Uterus (tissue), 4 donors: ENCODE results near the gene RARB. TPM values are rescaled to one million over a fixed set of nuclear protein-coding genes. Genes with fewer than 3 reads are reported as not detected.

Source experiments
- DNase-seq, 2 donors: peaks; one replicate each; pipeline ENCODE4 v3.0.0-alpha.2; 2019 to 2020
- H3K27ac ChIP-seq, 2 donors: fragments of 200-600 bp; sonication (generic); 1 replicate in 1 of 2; 2 replicates in 1 of 2; pipeline ENCODE4 v1.5.1; 2016 to 2018
- H3K27me3 ChIP-seq, 2 donors: fragments of 200-600 bp; sonication (generic); one replicate each; pipeline ENCODE4 v1.5.1; 2018 to 2019; ENCODE audit warnings: control low read depth in 1 of 2
- H3K36me3 ChIP-seq, 2 donors: fragments of 200-600 bp; sonication (generic); one replicate each; pipeline ENCODE4 v1.5.1; 2019; ENCODE audit warnings: control low read depth in 1 of 2
- H3K4me1 ChIP-seq, 2 donors: fragments of 200-600 bp; sonication (generic); one replicate each; pipeline ENCODE4 v1.5.1; 2018 to 2019; ENCODE audit warnings: control low read depth in 1 of 2
- H3K4me3 ChIP-seq, 2 donors: fragments of 200-600 bp; sonication (generic); 1 replicate in 1 of 2; 2 replicates in 1 of 2; pipeline ENCODE4 v1.5.1; 2018 to 2019; ENCODE audit warnings: mild to moderate bottlenecking in 1 of 2
- H3K9me3 ChIP-seq, 2 donors: fragments of 200-600 bp; sonication (generic); one replicate each; pipeline ENCODE4 v1.5.1; 2019; ENCODE audit warnings: control low read depth in 1 of 2
- POLR2A ChIP-seq, 2 donors: fragments of 450-650 bp; IDR thresholded peaks; one replicate each; pipeline ENCODE4 v1.6.1; 2016; ENCODE audit warnings: antibody characterized with exemption in 2 of 2, mild to moderate bottlenecking in 1 of 2, moderate library complexity in 1 of 2
- intact Hi-C: fragments of 100-400 bp; cut with DNase I; formaldehyde crosslinking; loops from one replicate; pipeline ENCODE4 v1.15.1; 2023; ENCODE audit warnings: low total_unique reads
- total RNA-seq, 4 donors: library from RNA; depleted of rRNA in 3 of 4; stranded (reverse); fragments of >200 nt in 3 of 4; gene quantifications; one replicate each; pipeline versions ENCODE4 v1.1.0 to v1.2.4, GENCODE V29; 2014 to 2023
- TF ChIP-seq, protein P1 (sequence below), 4 experiments: fragments of 200-600 bp in 2 of 4; fragments of 450-650 bp in 2 of 4; sonication (generic) in 2 of 4; IDR thresholded peaks; one replicate each; pipeline ENCODE4 v1.5.1; 2016 to 2019; ENCODE audit warnings: antibody characterized with exemption in 4 of 4, mild to moderate bottlenecking in 2 of 4, moderate library complexity in 1 of 4
- donor health status: DM: yes; HTN: yes; CAD: no.

Gene RARB
- total RNA-seq, 4 donors from 2014 or later, result 6.7 to 63.0 (median 14.5) TPM

DNA sequence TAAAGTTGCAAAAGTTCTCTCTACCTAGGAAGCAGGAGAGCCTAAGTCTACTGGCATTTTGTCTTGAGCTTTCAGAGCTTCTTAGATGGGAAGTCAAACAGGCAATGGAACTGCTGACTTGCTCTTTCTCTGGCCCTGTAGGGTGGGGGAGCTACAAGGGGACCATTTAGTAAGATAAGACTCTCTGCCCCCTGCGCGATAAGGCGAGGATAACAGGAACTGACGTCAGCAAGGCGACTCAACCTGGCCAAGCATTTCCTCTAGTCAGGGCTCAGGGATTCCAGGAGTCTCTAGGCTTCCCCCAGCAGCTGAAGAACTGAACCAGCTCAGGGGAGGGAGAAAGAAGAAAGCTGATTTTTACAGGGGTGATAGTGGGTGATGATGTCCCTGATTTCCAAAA, 5.8 kb downstream of the RARB start:
- Histone ChIP-seq H3K27ac (peak overlapping the region; percentile 95 to 96), H3K4me3 (no peak overlapping the region), H3K27me3 (no peaks in the 10 kb centered on the region), H3K36me3 (no peaks in the 10 kb centered on the region), H3K4me1 (no peaks in the 10 kb centered on the region), H3K9me3 (no peaks in the 10 kb centered on the region)
- TF ChIP-seq, protein P1, sequence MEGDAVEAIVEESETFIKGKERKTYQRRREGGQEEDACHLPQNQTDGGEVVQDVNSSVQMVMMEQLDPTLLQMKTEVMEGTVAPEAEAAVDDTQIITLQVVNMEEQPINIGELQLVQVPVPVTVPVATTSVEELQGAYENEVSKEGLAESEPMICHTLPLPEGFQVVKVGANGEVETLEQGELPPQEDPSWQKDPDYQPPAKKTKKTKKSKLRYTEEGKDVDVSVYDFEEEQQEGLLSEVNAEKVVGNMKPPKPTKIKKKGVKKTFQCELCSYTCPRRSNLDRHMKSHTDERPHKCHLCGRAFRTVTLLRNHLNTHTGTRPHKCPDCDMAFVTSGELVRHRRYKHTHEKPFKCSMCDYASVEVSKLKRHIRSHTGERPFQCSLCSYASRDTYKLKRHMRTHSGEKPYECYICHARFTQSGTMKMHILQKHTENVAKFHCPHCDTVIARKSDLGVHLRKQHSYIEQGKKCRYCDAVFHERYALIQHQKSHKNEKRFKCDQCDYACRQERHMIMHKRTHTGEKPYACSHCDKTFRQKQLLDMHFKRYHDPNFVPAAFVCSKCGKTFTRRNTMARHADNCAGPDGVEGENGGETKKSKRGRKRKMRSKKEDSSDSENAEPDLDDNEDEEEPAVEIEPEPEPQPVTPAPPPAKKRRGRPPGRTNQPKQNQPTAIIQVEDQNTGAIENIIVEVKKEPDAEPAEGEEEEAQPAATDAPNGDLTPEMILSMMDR (IDR thresholded peaks at IDR 0.05), result no peak
- TF ChIP-seq POLR2A (IDR thresholded peaks at IDR 0.05), result peak in 1 of 2 donors; percentile 11
- intact Hi-C loops, result no loop called here
- DNase-seq, result peak in 1 of 2 donors; percentile 54

DNA sequence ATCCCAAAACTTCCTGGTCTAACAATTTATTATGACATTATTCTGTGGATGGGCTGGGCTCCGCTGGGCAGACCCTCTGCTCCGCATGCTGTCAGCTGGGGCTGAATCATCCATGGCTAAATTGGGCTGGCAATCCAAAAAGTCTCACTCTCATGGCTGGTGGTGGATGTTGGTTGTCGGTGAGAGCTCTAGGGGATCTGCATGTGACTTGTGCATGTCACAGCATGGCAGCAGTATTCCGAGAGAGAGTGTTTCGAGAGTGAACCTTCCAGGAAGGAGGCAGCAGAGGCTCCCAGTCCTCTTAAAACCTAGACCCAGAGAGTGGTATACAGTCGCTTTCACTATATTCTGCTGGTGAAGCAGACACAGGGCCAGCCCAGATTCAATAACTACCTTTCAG, 9.9 kb downstream of the RARB start:
- Histone ChIP-seq H3K4me1 (no peaks in the 10 kb centered on the region), H3K4me3 (no peak overlapping the region), H3K36me3 (no peaks in the 10 kb centered on the region), H3K9me3 (no peaks in the 10 kb centered on the region), H3K27ac (no peak overlapping the region), H3K27me3 (no peaks in the 10 kb centered on the region)
- no peak for DNase-seq
- TF ChIP-seq, protein P1 (IDR thresholded peaks at IDR 0.05), result no peak
- TF ChIP-seq POLR2A (IDR thresholded peaks at IDR 0.05), result no peak
- intact Hi-C loops, result no loop called here

DNA sequence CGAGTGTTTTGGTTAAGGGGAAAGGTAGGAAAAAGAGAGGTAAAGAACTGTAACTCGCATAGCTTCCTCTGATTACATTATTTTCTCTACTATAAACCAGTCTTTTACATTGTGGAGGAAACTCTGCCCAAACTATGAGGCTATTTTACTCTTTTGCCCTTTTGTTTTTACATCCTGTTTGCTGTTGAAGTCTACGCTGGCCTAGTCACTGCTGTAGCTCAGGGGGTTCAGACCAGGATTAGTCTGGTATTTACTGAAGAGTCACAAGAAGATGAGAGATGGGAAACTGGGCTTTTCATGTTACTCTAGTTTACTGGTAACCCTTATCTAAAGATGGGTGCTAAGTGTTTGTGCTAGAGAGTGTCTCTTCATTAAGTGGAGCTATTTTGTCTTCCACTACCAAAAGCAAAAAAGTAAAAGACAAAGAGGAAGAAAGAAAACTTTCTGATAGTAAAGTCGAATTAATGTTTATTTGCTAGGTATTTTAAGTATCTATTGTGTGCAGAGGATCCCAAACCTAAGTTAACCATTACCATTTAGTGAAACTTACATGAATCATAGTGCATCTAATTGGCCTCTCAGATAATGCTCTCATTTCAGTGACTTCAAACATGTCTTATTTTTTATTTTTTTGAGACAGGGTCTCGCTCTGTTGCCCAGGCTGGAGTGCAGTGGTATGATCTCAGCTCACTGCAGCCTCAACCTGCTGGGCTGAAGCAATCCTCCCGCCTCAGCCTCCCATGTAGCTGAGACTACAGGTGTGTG, 10.9 kb downstream of the RARB start:
- intact Hi-C loops, result no loop called here
- TF ChIP-seq POLR2A (IDR thresholded peaks at IDR 0.05), result no peak
- TF ChIP-seq, protein P1 (IDR thresholded peaks at IDR 0.05), result no peak
- Histone ChIP-seq H3K4me1 (no peaks in the 10 kb centered on the region), H3K36me3 (no peaks in the 10 kb centered on the region), H3K9me3 (no peaks in the 10 kb centered on the region), H3K4me3 (no peak overlapping the region), H3K27ac (peak overlapping the region in 1 of 2 donors; percentile 25), H3K27me3 (no peaks in the 10 kb centered on the region)
- DNase-seq, result no peak

DNA sequence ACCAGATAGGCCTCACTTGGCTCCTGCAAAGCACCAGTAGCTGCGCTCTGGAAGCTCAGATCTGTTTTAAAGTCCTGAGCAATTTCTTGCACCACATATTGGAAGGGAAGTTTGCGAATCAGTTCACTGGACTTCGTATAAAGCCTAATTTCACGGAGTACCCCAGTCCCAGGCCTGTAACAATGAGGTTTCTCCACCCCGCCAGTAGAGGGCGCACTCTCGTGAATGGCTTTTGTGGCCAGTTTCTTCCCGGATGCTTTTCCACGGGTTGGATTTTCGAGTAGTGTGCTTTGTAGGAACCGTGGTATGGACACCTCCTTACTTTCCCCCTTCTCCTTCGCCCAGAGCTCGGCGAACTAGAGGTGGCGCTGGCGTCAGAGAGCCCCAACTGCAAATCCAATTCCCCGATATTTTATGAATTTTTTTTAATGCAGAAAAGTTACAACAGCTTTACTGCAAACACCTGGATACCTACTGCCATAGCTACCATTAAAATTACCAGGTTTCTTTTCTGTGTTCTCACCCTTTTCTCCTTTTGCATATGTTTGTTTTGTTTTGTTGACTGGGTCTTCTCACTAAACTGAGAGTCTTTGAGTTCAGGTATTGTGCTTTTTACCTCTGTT, 13.3 kb downstream of the RARB start:
- Histone ChIP-seq H3K4me3 (no peak overlapping the region), H3K27ac (no peak overlapping the region), H3K36me3 (no peaks in the 10 kb centered on the region), H3K9me3 (no peaks in the 10 kb centered on the region), H3K27me3 (no peaks in the 10 kb centered on the region), H3K4me1 (no peaks in the 10 kb centered on the region)
- intact Hi-C loops, result no loop called here
- no peak for TF ChIP-seq POLR2A (IDR thresholded peaks at IDR 0.05)
- TF ChIP-seq, protein P1 (IDR thresholded peaks at IDR 0.05), result peak in 2 of 4 experiments; percentile 9 to 32
- no peak for DNase-seq

DNA sequence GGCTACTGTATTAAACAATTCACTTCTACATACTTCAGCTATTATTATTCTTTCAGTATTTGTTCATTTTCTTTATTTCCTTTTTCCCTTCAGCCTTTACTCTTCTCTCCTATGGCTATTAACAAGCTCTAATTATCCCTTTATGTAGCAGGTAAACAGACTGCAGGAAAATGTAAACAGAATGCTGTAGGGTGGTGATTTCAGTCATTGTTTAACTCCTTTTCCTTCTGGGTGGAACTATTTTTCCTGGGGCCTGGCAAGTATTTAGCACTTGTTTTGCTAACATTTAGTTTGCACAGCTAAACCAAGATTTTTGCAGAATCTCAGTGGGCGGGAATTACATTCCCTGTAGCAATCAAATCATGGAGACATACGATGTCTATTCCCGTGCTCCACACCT, 14.4 kb downstream of the RARB start:
- H3K9me3 ChIP-seq, result no peaks in the 10 kb centered on the region
- no peak for TF ChIP-seq POLR2A (IDR thresholded peaks at IDR 0.05)
- TF ChIP-seq, protein P1 (IDR thresholded peaks at IDR 0.05), result no peak
- DNase-seq, result no peak
- no peaks in the 10 kb centered on the region for H3K27me3 ChIP-seq
- no peak overlapping the region for H3K27ac ChIP-seq
- no peak overlapping the region for H3K4me3 ChIP-seq
- intact Hi-C loops, result no loop called here
- H3K36me3 ChIP-seq, result no peaks in the 10 kb centered on the region
- no peaks in the 10 kb centered on the region for H3K4me1 ChIP-seq
